Measurements from ENCODE around the gene PML. TPM values are rescaled to one million over a fixed set of nuclear protein-coding genes. Genes with fewer than 3 reads are reported as not detected.
"Not testable (repeated sequence)": the region's sequence is repeated elsewhere in the genome, so short reads cannot be mapped to it uniquely, and the experiment has no call there.

PML gene
- total RNA-seq, 4 donors from 2014 or later = 69.3 to 159 (median 89.4) TPM

GRCh38 chr15:74053517-74053916, 59.0 kb downstream of the PML start:
- TF ChIP-seq EP300 (IDR thresholded peaks at IDR 0.05) = no peak
- no peak for TF ChIP-seq POLR2A (IDR thresholded peaks at IDR 0.05)
- TF ChIP-seq CTCF (IDR thresholded peaks at IDR 0.05) = no peak
- Histone ChIP-seq H3K4me3 (no peak overlapping the region), H3K27me3 (no peaks in the 10 kb centered on the region), H3K4me1 (peaks cover 0 to 58% (median 29%) of the 10 kb centered on the region in 4 donors), H3K27ac (peak overlapping the region in 1 of 4 donors; percentile 77), H3K9me3 (no peaks in the 10 kb centered on the region), H3K36me3 (no peaks in the 10 kb centered on the region)
- no peak for DNase-seq (ENCODE audit: low spot score in 2 of 2)
- WGBS, 2 donors = 70 to 71% methylated on average over 14 to 15 of the region's 15 CpGs

GRCh38 chr15:74053941-74054529, 59.5 kb downstream of the PML start:
- DNase-seq (ENCODE audit: low spot score in 2 of 2) = peak; percentile 64 to 80
- Histone ChIP-seq H3K4me1 (peaks cover 0 to 52% (median 26%) of the 10 kb centered on the region in 4 donors), H3K36me3 (peaks cover 0 to 3% (median 0%) of the 10 kb centered on the region in 3 donors), H3K27ac (peak overlapping the region in 1 of 4 donors; percentile 77), H3K4me3 (peak overlapping the region in 1 of 4 donors; percentile 8), H3K9me3 (no peaks in the 10 kb centered on the region), H3K27me3 (no peaks in the 10 kb centered on the region)
- peak in 1 of 2 donors; percentile 66 for TF ChIP-seq EP300 (IDR thresholded peaks at IDR 0.05)
- peak; percentile 37 to 90 (median 72) for TF ChIP-seq CTCF (IDR thresholded peaks at IDR 0.05)
- no peak for TF ChIP-seq POLR2A (IDR thresholded peaks at IDR 0.05)
- 11 to 14% methylated on average over 15 to 17 of the region's 17 CpGs for WGBS, 2 donors

DNA sequence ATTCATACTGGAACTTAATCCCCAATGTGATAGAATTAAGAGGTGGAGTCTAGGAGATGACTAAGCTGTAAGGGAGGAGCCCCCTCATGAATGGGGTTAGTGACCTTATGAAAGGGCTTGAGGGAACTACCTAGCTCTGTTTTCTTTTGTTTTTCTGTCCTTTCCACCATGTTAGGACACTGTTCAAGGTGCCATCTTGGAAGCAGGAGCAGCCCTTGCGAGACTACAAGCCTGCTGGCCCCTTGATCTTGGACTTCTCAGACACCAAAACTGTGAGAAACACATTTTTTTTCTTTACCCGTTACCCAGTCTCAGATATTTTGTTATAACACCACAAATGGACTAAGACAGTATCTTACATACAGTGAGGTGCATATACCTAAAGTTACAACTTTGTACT, 61.3 kb downstream of the PML start:
- H3K27me3 ChIP-seq = no peaks in the 10 kb centered on the region
- H3K36me3 ChIP-seq = peaks cover 0 to 15% (median 0%) of the 10 kb centered on the region in 3 donors
- WGBS, 2 donors = 81 to 90% methylated on average over 2 of the region's 2 CpGs
- H3K9me3 ChIP-seq = no peaks in the 10 kb centered on the region
- H3K27ac ChIP-seq = no peak overlapping the region
- no peak for DNase-seq (ENCODE audit: low spot score in 2 of 2)
- no peak overlapping the region for H3K4me3 ChIP-seq
- TF ChIP-seq EP300 (IDR thresholded peaks at IDR 0.05) (no peak), CTCF (IDR thresholded peaks at IDR 0.05) (no peak), POLR2A (IDR thresholded peaks at IDR 0.05) (no peak)
- peaks cover 0 to 36% (median 16%) of the 10 kb centered on the region in 4 donors for H3K4me1 ChIP-seq

DNA sequence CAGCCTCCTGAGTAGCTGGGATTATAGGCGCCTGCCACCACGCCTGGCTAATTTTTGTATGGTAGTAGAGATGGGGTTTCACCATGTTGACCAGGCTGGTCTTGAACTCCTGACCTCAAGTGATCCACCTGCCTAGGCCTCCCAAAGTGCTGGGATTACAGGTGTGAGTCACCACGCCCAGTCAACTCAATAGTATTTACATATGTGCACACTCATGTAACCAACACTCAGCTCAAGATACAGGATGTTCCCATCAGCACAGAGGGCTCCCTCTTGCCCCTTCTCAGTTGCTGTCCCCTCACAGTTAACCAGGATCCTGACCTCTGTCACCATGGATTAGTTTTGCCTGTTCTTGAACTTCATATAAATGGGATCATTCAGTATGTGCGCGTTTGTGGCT, 61.8 kb downstream of the PML start:
- Histone ChIP-seq H3K36me3 (peaks cover 0 to 15% (median 0%) of the 10 kb centered on the region in 3 donors), H3K4me1 (peaks cover 0 to 32% (median 15%) of the 10 kb centered on the region in 4 donors)
- not testable (repeated sequence) for H3K27me3 ChIP-seq; H3K9me3 ChIP-seq; H3K27ac ChIP-seq; DNase-seq (ENCODE audit: low spot score in 2 of 2); H3K4me3 ChIP-seq
- WGBS, 2 donors = 83 to 88% methylated on average over 5 of the region's 5 CpGs

DNA sequence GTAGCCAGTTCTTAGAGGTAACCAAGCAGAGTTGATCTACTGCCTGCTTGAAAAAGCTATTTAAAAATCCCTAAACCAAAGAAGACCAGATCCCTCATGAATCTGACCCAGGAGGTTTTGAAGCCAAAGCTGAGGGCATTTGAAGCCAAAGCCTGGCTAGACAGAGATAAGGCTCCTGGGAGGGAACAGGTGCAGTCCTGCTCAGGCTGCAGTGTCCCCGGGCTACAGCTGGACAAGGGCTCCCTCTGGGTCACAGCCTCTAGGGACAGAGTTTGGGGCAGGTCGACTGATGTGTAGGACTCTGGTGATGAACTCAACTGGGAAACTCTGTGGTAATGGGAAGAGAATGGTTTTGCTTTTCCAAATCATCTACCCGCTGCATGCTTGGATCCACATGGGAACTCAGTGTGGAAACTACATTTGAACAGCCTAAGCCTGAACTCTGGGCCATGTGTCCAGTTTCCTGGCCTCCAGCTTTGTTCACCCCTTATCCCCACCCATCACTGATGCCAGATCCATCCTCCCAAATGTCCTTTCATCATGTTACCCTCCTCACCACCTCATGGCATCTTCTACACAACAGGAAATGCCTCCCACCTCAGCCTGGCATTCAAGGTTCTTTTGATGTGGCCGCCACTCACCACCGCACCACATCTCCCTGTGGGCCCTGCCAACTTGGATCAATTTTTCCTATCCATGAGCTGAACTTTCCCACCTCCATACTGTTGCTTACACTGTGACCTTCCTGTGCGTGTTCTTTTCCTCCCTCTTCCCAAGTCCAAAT, 64.7 kb downstream of the PML start:
- H3K9me3 ChIP-seq; H3K4me1 ChIP-seq; DNase-seq (ENCODE audit: low spot score in 2 of 2); H3K27me3 ChIP-seq; H3K27ac ChIP-seq; H3K4me3 ChIP-seq: not testable (repeated sequence)
- H3K36me3 ChIP-seq = peaks cover 0 to 15% (median 0%) of the 10 kb centered on the region in 3 donors
- 83 to 85% methylated on average over 6 of the region's 6 CpGs for WGBS, 2 donors

DNA sequence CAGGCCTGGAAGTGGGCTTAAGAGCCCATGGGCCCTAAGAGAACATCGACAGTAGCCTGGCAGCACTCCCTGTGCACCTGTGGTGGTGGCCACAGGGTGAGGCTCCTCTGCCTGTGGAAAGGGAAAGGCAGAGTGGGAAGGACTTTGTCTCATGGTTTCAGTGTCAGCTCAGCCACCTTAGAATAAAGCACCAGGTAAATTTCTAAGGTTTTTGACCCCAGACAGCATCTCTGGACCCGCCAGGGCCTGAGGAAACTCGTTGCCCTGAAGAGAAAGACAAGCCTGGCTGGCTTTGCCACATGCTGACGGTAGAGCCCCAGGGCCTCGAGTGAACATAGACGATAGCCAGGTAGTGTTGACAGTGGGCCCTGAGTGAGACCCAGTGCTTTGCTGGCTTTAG, 65.7 kb downstream of the PML start:
- no peak for TF ChIP-seq POLR2A (IDR thresholded peaks at IDR 0.05)
- no peak for TF ChIP-seq EP300 (IDR thresholded peaks at IDR 0.05)
- TF ChIP-seq CTCF (IDR thresholded peaks at IDR 0.05) = no peak
- peaks cover 0 to 15% (median 0%) of the 10 kb centered on the region in 3 donors for H3K36me3 ChIP-seq
- no peak overlapping the region for H3K4me3 ChIP-seq
- H3K4me1 ChIP-seq = no peaks in the 10 kb centered on the region
- no peaks in the 10 kb centered on the region for H3K9me3 ChIP-seq
- 74 to 81% methylated on average over 6 of the region's 6 CpGs for WGBS, 2 donors
- no peak for DNase-seq (ENCODE audit: low spot score in 2 of 2)
- H3K27ac ChIP-seq = no peak overlapping the region
- no peaks in the 10 kb centered on the region for H3K27me3 ChIP-seq

Measured in tibial nerve (tissue), 4 donors.